GM19025 (cell line): Measurements from ENCODE around the gene COL2A1.

Experiments used
- ATAC-seq: cut with Tn5 transposase; IDR thresholded peaks from one replicate; pipeline ENCODE4 v1.9.1; 2021; ENCODE audit warnings: mild to moderate bottlenecking, low read depth, moderate library complexity; ENCODE audit not compliant: unreplicated experiment

Gene COL2A1

GRCh38 chr12:48031135-48031960 is 27.1 kb upstream of the COL2A1 start:
- no peak for ATAC-seq

GRCh38 chr12:48030173-48030650 is 25.9 kb upstream of the COL2A1 start:
- no peak for ATAC-seq

DNA sequence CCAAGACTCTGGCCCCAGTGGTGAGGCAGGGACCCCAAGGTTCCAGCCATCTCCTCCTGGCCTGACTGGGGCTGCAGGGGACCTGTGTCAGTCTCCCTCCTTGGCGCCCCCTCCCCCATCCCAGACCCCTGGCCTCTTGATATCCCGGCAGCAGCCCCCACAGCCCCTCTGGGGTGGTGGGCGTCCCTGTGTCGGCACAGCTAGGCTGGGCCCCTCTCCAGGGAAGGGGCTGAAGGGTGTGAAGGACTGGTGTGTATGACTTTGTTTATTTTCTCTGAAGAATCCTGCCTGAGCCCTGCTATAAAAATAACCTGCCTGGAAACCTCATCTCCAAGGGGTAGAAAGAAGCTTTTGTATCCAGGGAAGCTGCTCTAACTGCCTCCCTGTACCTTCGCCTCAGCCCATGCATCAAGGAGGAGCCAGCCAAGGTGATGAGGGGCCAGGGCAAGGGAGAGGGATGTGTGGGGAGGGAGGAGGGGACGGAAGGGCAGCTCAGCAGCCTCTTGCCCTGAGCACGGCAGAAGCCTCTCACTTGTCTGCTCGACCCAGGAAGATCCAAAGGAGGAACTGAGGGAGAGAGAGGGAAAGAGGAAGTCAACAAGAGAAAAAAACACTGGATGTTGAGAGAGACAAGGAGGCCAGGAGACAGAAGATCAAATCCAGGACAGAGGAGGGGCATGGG is 25.4 kb upstream of the COL2A1 start:
- no peak for ATAC-seq

- no peak for ATAC-seq
These were observed 24.5 kb upstream of the COL2A1 start for GRCh38 chr12:48028541-48029431.

- ATAC-seq: no peak
These were observed 23.1 kb upstream of the COL2A1 start for GRCh38 chr12:48027183-48028002.

GRCh38 chr12:48026060-48026827 is 22.0 kb upstream of the COL2A1 start:
- no peak for ATAC-seq

DNA sequence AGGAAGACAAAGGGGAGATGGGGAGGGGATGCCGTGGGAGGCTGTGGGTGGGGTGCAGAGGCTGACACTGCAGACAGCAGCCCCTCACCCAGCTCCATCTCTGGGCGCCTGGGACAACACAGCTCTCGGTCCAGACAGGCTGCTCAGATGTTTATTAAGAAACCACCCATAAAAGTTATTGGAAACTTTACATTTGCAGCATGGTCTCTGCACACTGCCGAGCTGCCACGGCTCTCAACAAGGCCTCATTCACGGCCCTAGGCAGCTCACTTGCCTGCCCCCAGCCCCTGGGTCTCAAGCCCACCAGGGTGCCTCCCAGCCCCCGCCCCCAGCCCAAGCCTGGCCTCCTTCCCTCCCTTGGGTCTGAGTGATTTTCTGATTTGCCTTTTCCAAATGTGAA is 21.0 kb upstream of the COL2A1 start:
- no peak for ATAC-seq

GRCh38 chr12:48024735-48025134 is 20.5 kb upstream of the COL2A1 start:
- ATAC-seq: no peak

DNA sequence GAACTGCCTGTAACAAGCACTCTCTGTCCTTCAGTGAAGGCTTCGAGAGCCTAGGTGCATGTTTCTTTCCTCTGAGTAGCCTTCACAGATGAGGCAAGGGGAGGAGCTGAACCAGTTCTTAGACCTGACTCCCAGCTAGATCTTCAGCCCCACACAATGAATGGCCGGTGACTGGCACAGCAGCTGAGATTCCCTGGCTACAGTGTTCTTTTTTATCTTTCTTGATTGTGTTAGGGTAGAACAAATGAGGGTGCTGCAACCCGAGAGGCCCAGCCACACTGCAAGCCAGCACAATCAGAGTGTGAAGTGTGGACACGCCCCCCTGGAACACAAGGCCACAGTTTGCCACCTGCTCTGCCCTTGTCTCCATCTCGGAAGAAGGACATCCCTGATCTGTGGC is 19.1 kb upstream of the COL2A1 start:
- no peak for ATAC-seq

DNA sequence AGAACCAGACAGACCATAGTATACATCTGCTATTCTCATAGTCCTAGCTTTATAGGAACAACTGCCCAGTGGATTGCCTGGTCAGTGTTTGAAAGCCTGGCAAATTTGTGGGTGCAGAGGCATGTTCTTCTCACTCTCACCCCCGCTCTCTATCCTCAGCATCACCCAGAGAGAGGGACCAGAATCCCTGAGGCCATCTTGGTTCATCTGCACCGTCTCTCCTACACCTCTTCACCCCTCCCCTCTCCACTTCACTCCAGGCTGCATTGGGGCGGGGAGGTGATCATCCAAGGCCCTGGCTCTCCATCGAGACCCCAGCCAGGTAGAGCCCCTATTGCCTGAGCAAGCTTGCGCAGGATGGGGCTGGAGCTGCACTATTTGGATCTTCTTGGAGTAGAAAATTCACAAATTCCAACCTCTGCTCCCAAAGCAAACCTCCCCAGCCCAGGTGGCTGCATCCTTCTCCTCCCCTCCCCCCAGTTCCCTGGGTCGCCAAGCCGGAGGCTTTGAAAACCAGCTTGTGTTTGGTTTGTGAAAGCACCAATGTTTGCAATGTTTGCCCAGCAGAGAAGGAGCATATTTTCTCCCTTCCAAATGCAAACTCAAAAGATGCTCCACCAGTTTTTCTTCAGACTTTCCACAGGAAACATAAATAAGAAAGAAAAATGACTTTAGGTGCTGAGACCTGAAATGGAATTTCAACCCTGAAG is 18.6 kb upstream of the COL2A1 start:
- ATAC-seq: no peak

DNA sequence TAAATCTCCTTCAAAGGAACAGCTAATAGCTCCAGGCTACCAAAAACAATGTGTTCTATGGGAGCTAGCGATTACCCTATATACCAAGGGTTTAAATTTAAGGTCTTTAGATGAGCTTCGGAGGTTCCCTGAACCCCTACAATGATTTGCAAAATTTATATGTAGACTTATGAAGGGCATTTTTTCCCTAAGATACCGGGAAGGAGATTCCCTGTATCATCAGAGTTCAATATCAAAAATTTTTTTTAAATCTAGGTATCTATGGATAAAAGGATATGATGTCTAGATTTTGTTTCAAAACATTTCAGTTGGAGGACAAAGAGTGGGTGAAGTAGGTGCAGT is 17.9 kb upstream of the COL2A1 start:
- no peak for ATAC-seq

DNA sequence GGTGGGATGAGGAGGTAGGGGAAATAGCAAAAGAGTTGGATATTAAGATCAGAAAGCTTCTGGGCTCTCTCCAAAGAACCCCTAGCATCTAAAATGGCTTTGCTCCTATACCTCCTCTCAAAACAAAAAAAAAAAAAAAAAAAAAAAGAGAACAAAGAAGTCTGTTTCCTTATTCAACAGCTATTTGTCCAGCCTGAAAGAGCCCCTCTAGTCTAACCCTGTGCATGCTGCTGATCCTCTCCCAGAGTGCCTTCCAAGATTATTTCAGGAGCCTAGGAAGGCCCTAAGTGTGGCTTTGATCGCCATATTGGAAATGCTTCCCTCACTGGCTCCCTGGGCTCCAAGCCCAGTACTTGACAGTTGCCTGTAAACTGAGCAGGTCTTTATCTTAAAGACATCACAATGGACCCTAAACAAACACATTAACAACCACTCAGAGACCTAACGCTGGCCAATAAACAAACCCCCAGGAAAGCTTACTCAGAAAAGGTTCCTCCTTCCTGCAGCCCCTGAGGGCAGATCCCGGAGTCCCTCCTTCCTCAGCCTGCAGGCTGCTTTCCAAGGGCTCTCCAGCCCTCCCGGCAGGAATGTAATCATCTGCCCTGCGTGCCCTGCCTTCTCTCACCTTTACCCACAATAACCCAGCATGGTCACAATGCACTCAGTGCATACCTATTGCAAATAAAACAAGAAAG is 17.4 kb upstream of the COL2A1 start:
- no peak for ATAC-seq

GRCh38 chr12:48019639-48020265 is 15.5 kb upstream of the COL2A1 start:
- ATAC-seq: no peak

- ATAC-seq: no peak
These were observed 14.3 kb upstream of the COL2A1 start for GRCh38 chr12:48018618-48018995.

- no peak for ATAC-seq
These were observed 13.8 kb upstream of the COL2A1 start for GRCh38 chr12:48017921-48018617.

GRCh38 chr12:48017496-48017895 is 13.2 kb upstream of the COL2A1 start:
- ATAC-seq: no peak

DNA sequence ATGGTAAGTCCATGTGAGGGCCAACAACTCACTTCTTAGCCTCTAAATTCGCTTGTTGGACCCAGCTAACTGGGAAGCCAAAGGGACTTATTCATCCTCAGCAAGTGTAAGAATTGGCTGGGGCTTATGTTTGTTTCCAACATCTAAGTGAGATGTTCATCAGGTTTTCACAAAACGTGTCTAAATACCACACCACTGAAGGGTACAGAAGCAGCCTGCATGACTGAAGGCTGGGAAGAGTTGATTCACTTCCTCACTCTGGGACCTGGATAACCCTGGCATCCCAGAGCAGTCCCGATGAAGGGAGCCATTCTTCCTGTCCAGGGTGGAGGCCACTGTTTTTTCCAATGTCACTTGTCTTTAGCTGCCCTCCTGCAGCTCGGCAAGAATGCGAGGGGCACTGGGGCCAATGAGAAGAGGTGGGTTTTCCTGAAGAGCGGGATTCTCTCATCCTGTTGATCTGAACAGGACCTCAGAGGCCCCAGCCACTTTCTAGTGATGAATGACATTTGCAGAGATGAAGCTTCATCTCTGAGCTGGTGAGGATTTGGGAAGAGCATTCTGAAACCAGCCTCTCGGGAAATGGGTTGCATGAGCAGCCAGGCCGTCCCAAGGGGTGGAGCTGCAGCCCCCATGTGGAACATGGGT is 12.2 kb upstream of the COL2A1 start:
- no peak for ATAC-seq
